Neural progenitor cell (in vitro differentiated cells): ENCODE results near the gene MYBPHL.

ENCODE experiments used
- EZH2 ChIP-seq: fragments of 200-600 bp; sonication (generic); IDR thresholded peaks from 2 replicates; pipeline ENCODE4 v1.6.1; 2017; ENCODE audit warnings: antibody characterized with exemption, mild to moderate bottlenecking, moderate library complexity
- EZH2phosphoT487 ChIP-seq: fragments of 200-600 bp; sonication (generic); IDR thresholded peaks from 2 replicates; pipeline ENCODE4 v1.6.1; 2017; ENCODE audit warnings: antibody characterized with exemption
- TF ChIP-seq, protein P1 (sequence below): fragments of 200-600 bp; sonication (generic); IDR thresholded peaks from 2 replicates; pipeline ENCODE4 v1.5.1; 2017; ENCODE audit warnings: antibody characterized with exemption, mild to moderate bottlenecking

DNA sequence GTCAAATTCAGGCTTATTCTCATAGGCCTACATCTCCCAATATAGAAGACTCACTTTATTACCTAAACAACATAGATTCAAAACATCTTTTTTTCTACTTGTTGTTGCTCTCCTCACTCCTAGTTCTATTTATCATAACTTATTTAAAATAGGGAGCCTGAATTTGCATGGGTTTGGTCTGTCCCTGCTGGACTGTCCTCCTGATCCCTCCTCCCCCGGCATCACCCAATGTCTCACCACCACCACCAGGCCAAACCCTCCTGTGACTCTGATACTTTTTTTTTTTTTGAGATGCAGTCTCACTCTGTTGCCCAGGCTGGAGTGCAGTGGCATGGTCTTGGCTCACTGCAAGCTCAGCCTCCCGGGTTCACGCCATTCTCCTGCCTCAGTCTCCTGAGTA, 31.8 kb upstream of the MYBPHL start:
- TF ChIP-seq, protein P1, sequence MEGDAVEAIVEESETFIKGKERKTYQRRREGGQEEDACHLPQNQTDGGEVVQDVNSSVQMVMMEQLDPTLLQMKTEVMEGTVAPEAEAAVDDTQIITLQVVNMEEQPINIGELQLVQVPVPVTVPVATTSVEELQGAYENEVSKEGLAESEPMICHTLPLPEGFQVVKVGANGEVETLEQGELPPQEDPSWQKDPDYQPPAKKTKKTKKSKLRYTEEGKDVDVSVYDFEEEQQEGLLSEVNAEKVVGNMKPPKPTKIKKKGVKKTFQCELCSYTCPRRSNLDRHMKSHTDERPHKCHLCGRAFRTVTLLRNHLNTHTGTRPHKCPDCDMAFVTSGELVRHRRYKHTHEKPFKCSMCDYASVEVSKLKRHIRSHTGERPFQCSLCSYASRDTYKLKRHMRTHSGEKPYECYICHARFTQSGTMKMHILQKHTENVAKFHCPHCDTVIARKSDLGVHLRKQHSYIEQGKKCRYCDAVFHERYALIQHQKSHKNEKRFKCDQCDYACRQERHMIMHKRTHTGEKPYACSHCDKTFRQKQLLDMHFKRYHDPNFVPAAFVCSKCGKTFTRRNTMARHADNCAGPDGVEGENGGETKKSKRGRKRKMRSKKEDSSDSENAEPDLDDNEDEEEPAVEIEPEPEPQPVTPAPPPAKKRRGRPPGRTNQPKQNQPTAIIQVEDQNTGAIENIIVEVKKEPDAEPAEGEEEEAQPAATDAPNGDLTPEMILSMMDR, result no peak
- TF ChIP-seq EZH2, result no peak
- no peak for TF ChIP-seq EZH2phosphoT487
